ENCODE results near the gene NLGN2.

Gene NLGN2

DNA sequence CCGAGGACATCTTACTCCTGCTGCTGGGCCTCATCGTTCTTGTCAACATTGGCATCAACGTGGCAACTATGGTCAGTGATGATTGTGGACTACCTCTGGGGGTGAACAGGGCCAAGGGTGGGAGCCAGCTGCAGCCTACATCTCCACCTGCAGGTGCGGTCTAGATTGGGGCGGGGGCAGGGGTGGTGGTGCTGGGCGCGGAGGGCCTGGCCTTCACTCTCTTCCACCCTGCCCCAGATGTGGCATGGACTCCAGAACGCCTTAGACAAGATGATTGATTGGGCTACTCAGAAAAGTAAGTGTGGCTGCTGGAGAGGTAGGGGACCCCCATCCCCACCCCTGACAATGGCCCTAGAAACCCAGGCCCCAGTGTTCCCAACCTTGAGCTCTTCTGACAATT is 18.1 kb downstream of the NLGN2 start:
- TF ChIP-seq EGR1 (IDR thresholded peaks at IDR 0.05) (no peak), ZBTB7A (IDR thresholded peaks at IDR 0.05; ENCODE audit: low read depth) (no peak), NFIC (IDR thresholded peaks at IDR 0.05) (no peak), FOXM1 (IDR thresholded peaks at IDR 0.05; ENCODE audit: borderline replicate concordance, low read depth) (no peak), CEBPB (IDR thresholded peaks at IDR 0.05) (no peak), TAF1 (IDR thresholded peaks at IDR 0.05; ENCODE audit: low read depth) (no peak), RAD21 (IDR thresholded peaks at IDR 0.05; ENCODE audit: low read depth) (no peak), EP300 (IDR thresholded peaks at IDR 0.05; ENCODE audit: borderline replicate concordance) (no peak), TEAD4 (IDR thresholded peaks at IDR 0.05) (no peak), YY1 (IDR thresholded peaks at IDR 0.05; ENCODE audit: low read depth) (no peak), CREB1 (IDR thresholded peaks at IDR 0.05; ENCODE audit: low read depth) (no peak), TCF12 (IDR thresholded peaks at IDR 0.05; ENCODE audit: low read depth) (no peak)
- TF ChIP-seq, protein P1, sequence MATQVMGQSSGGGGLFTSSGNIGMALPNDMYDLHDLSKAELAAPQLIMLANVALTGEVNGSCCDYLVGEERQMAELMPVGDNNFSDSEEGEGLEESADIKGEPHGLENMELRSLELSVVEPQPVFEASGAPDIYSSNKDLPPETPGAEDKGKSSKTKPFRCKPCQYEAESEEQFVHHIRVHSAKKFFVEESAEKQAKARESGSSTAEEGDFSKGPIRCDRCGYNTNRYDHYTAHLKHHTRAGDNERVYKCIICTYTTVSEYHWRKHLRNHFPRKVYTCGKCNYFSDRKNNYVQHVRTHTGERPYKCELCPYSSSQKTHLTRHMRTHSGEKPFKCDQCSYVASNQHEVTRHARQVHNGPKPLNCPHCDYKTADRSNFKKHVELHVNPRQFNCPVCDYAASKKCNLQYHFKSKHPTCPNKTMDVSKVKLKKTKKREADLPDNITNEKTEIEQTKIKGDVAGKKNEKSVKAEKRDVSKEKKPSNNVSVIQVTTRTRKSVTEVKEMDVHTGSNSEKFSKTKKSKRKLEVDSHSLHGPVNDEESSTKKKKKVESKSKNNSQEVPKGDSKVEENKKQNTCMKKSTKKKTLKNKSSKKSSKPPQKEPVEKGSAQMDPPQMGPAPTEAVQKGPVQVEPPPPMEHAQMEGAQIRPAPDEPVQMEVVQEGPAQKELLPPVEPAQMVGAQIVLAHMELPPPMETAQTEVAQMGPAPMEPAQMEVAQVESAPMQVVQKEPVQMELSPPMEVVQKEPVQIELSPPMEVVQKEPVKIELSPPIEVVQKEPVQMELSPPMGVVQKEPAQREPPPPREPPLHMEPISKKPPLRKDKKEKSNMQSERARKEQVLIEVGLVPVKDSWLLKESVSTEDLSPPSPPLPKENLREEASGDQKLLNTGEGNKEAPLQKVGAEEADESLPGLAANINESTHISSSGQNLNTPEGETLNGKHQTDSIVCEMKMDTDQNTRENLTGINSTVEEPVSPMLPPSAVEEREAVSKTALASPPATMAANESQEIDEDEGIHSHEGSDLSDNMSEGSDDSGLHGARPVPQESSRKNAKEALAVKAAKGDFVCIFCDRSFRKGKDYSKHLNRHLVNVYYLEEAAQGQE (IDR thresholded peaks at IDR 0.05; ENCODE audit: low read depth): no peak
- TF ChIP-seq, protein P2, sequence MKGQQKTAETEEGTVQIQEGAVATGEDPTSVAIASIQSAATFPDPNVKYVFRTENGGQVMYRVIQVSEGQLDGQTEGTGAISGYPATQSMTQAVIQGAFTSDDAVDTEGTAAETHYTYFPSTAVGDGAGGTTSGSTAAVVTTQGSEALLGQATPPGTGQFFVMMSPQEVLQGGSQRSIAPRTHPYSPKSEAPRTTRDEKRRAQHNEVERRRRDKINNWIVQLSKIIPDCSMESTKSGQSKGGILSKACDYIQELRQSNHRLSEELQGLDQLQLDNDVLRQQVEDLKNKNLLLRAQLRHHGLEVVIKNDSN (IDR thresholded peaks at IDR 0.05): no peak
- TF ChIP-seq, protein P3, sequence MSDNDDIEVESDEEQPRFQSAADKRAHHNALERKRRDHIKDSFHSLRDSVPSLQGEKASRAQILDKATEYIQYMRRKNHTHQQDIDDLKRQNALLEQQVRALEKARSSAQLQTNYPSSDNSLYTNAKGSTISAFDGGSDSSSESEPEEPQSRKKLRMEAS (IDR thresholded peaks at IDR 0.05): no peak

DNA sequence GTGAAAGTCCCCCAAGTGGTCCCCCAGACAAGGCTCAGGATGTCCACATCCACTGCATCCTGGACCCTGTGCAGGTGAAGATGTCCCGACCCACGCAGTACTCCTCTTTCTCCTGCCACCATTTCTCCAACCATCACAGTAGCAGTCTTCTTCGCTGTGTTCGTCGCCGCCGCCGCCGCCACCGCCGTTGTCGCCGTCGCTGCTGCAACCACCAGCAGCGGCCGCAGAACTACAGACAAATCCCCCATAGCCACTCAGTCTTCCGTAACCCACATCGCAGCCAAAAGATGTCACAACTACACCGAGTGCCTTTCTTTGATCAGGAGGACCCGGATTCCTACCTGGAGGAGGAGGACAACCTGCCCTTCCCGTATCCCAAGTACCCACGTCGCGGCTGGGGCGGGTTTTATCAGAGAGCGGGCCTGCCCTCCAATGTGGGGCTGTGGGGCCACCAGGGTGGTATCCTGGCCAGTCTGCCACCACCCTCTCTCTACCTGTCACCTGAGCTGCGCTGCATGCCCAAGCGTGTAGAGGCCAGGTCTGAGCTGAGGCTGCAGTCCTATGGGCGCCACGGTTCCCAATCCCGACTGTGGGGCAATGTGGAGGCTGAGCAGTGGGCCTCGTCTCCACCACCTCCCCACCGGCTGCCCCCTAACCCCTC is 18.7 kb downstream of the NLGN2 start:
- TF ChIP-seq, protein P3 (IDR thresholded peaks at IDR 0.05): no peak
- TF ChIP-seq, protein P1 (IDR thresholded peaks at IDR 0.05; ENCODE audit: low read depth): no peak
- TF ChIP-seq EP300 (IDR thresholded peaks at IDR 0.05; ENCODE audit: borderline replicate concordance): no peak
- no peak for TF ChIP-seq TCF12 (IDR thresholded peaks at IDR 0.05; ENCODE audit: low read depth)
- no peak for TF ChIP-seq FOXM1 (IDR thresholded peaks at IDR 0.05; ENCODE audit: borderline replicate concordance, low read depth)
- no peak for TF ChIP-seq NFIC (IDR thresholded peaks at IDR 0.05)
- no peak for TF ChIP-seq TAF1 (IDR thresholded peaks at IDR 0.05; ENCODE audit: low read depth)
- TF ChIP-seq TEAD4 (IDR thresholded peaks at IDR 0.05): no peak
- TF ChIP-seq RAD21 (IDR thresholded peaks at IDR 0.05; ENCODE audit: low read depth): no peak
- no peak for TF ChIP-seq CREB1 (IDR thresholded peaks at IDR 0.05; ENCODE audit: low read depth)
- TF ChIP-seq EGR1 (IDR thresholded peaks at IDR 0.05): no peak
- TF ChIP-seq YY1 (IDR thresholded peaks at IDR 0.05; ENCODE audit: low read depth): no peak
- TF ChIP-seq, protein P2 (IDR thresholded peaks at IDR 0.05): no peak
- no peak for TF ChIP-seq CEBPB (IDR thresholded peaks at IDR 0.05)
- no peak for TF ChIP-seq ZBTB7A (IDR thresholded peaks at IDR 0.05; ENCODE audit: low read depth)

DNA sequence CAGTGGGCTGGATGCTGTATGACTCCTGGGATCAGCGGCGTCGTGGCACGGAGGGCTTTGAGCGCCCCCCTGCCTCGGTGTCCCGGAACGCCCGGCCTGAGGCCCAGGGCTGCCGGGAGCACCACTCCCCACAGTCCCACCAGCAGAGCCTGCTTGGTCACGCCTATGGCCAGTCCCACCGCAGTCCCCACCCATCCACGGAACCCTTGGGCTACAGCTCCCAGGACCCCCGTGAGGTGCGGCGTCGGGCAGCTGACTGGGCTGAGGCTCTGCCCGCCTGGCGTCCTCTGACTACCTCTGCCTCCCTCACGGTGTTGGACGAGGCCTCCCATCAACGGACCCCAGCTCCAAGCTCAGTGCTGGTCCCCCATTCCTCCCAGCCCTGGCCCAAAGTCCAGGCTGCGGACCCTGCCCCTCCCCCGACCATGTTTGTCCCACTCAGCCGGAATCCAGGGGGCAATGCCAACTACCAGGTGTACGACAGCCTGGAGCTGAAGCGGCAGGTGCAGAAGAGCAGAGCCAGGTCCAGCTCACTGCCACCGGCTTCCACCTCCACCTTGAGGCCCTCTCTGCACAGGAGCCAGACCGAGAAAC is 19.3 kb downstream of the NLGN2 start:
- TF ChIP-seq TAF1 (IDR thresholded peaks at IDR 0.05; ENCODE audit: low read depth) (no peak), NFIC (IDR thresholded peaks at IDR 0.05) (no peak), FOXM1 (IDR thresholded peaks at IDR 0.05; ENCODE audit: borderline replicate concordance, low read depth) (no peak), EP300 (IDR thresholded peaks at IDR 0.05; ENCODE audit: borderline replicate concordance) (no peak), CREB1 (IDR thresholded peaks at IDR 0.05; ENCODE audit: low read depth) (no peak), ZBTB7A (IDR thresholded peaks at IDR 0.05; ENCODE audit: low read depth) (no peak), CEBPB (IDR thresholded peaks at IDR 0.05) (no peak), RAD21 (IDR thresholded peaks at IDR 0.05; ENCODE audit: low read depth) (no peak)
- TF ChIP-seq, protein P2 (IDR thresholded peaks at IDR 0.05): no peak
- TF ChIP-seq, protein P3 (IDR thresholded peaks at IDR 0.05): no peak
- TF ChIP-seq, protein P1 (IDR thresholded peaks at IDR 0.05; ENCODE audit: low read depth): no peak
